ENCODE measurements around the gene ATP13A1. TPM values are rescaled to one million over a fixed set of nuclear protein-coding genes. Genes with fewer than 3 reads are reported as not detected.

Gene ATP13A1
- total RNA-seq (100 to 1,000 TPM in 3 of 5 donors, 10 to 100 TPM in 2; 80.4 to 170 (median 156) TPM), total RNA-seq (66.6 to 147 (median 101) reads per million in 29 experiments)
- total RNA-seq (2013), result 63.2 TPM

- ChIA-PET CTCF (interaction anchor here (0.6 to 0.7 kb wide), 2 partner anchors 334 to 506 kb away, joined by 3 to 5 read pairs; no protein-coding TSS in a partner anchor), POLR2A (interaction anchor here (0.6 to 0.9 kb wide), 5 partner anchors 43 to 1360 kb away, joined by 3 to 6 read pairs (median 4); partner anchors contain the start of gene ZNF14 (in 1 of the 2))
- peaks cover 35 to 49% (median 46%) of the 10 kb centered on the region in 3 donors for H3K4me1 Mint-ChIP-seq
- H3K4me3 Mint-ChIP-seq, result peak within 1 kb of the TSS; percentile 78 to 93 (median 92)
- no peaks in the 10 kb centered on the region for H3K27me3 Mint-ChIP-seq
- Histone ChIP-seq H3K4me3 (ENCODE audit: control insufficient read depth in 1 of 2, extremely low read depth in 1 of 2, low read length in 1 of 2) (peak within 1 kb of the TSS; percentile 65 to 82), H3K27me3 (replicated peaks in 1 of 2; ENCODE audit: control insufficient read depth in 2 of 2, extremely low read depth in 1 of 2, insufficient read depth in 2 of 2, low read length in 1 of 2) (no peaks in the 10 kb centered on the region), H3K4me1 (ENCODE audit: control insufficient read depth in 1 of 2, extremely low read depth in 1 of 2, insufficient read depth in 2 of 2, low read length in 2 of 2) (peaks cover 14 to 66% of the 10 kb centered on the region in 2 experiments), H3K36me3 (ENCODE audit: control insufficient read depth in 2 of 2, extremely low read depth in 1 of 2, insufficient read depth in 1 of 2, low read length in 1 of 2) (peaks cover 12 to 24% of the 10 kb centered on the region in 2 donors), H3K27ac (ENCODE audit: low read length) (peak within 1 kb of the TSS; percentile 91), H3K9me3 (no peaks in the 10 kb centered on the region)
- ATAC-seq (replicated peaks in 1 of 4) (peak; percentile 74 to 75 (median 74)), DNase-seq (peak; percentile 87 to 97 (median 92))
- H3K36me3 Mint-ChIP-seq, result peaks cover 15% of the 10 kb centered on the region
- H3K9me3 Mint-ChIP-seq, result no peaks in the 10 kb centered on the region
- peak within 1 kb of the TSS; percentile 96 to 99 for H3K27ac Mint-ChIP-seq
- under 1% methylated on average over 76 of the region's 85 CpGs for WGBS (ENCODE audit: insufficient coverage)
Measured at GRCh38 chr19:19663256-19664120, at the start of gene ATP13A1. Gene ATP13A1, minus strand, starts transcription at chr19:19663676. Its CDS starts 10 bp downstream, at chr19:19663666.

- ATAC-seq (replicated peaks in 1 of 4) (no peak), DNase-seq (no peak)
- ChIA-PET POLR2A (no interaction called here), CTCF (no interaction called here)
- H3K9me3 Mint-ChIP-seq, result peaks cover 5 to 51% (median 47%) of the 10 kb centered on the region in 3 donors
- no peaks in the 10 kb centered on the region for H3K27me3 ChIP-seq (replicated peaks in 1 of 2; ENCODE audit: control insufficient read depth in 2 of 2, extremely low read depth in 1 of 2, insufficient read depth in 2 of 2, low read length in 1 of 2)
- peak overlapping the region in 1 of 2 donors; percentile 47 for H3K4me3 ChIP-seq (ENCODE audit: control insufficient read depth in 1 of 2, extremely low read depth in 1 of 2, low read length in 1 of 2)
- H3K27ac ChIP-seq (ENCODE audit: low read length), result no peak overlapping the region
- peaks cover 44% of the 10 kb centered on the region for H3K9me3 ChIP-seq
- H3K36me3 ChIP-seq (ENCODE audit: control insufficient read depth in 2 of 2, extremely low read depth in 1 of 2, insufficient read depth in 1 of 2, low read length in 1 of 2), result peaks cover 34 to 43% of the 10 kb centered on the region in 2 donors
- WGBS (ENCODE audit: insufficient coverage), result 100% methylated on average over 1 of the region's 10 CpGs
- H3K27ac Mint-ChIP-seq, result no peak overlapping the region
- H3K27me3 Mint-ChIP-seq, result no peaks in the 10 kb centered on the region
- no peaks in the 10 kb centered on the region for H3K4me1 ChIP-seq (ENCODE audit: control insufficient read depth in 1 of 2, extremely low read depth in 1 of 2, insufficient read depth in 2 of 2, low read length in 2 of 2)
- no peaks in the 10 kb centered on the region for H3K4me1 Mint-ChIP-seq
- peaks cover 79% of the 10 kb centered on the region for H3K36me3 Mint-ChIP-seq
- H3K4me3 Mint-ChIP-seq, result no peak overlapping the region
Measured at GRCh38 chr19:19711934-19712828, 48.7 kb upstream of the ATP13A1 start.

- peaks cover 7 to 46% (median 46%) of the 10 kb centered on the region in 3 donors for H3K9me3 Mint-ChIP-seq
- no peak for ATAC-seq (replicated peaks in 1 of 4)
- no peak overlapping the region for H3K27ac Mint-ChIP-seq
- H3K36me3 Mint-ChIP-seq, result peaks cover 78% of the 10 kb centered on the region
- ChIA-PET CTCF (no interaction called here), POLR2A (no interaction called here)
- Histone ChIP-seq H3K27me3 (replicated peaks in 1 of 2; ENCODE audit: control insufficient read depth in 2 of 2, extremely low read depth in 1 of 2, insufficient read depth in 2 of 2, low read length in 1 of 2) (no peaks in the 10 kb centered on the region), H3K36me3 (ENCODE audit: control insufficient read depth in 2 of 2, extremely low read depth in 1 of 2, insufficient read depth in 1 of 2, low read length in 1 of 2) (peaks cover 27 to 39% of the 10 kb centered on the region in 2 donors), H3K4me3 (ENCODE audit: control insufficient read depth in 1 of 2, extremely low read depth in 1 of 2, low read length in 1 of 2) (peak overlapping the region in 1 of 2 donors; percentile 44), H3K4me1 (ENCODE audit: control insufficient read depth in 1 of 2, extremely low read depth in 1 of 2, insufficient read depth in 2 of 2, low read length in 2 of 2) (no peaks in the 10 kb centered on the region), H3K27ac (ENCODE audit: low read length) (no peak overlapping the region), H3K9me3 (peaks cover 39% of the 10 kb centered on the region)
- H3K27me3 Mint-ChIP-seq, result no peaks in the 10 kb centered on the region
- H3K4me3 Mint-ChIP-seq, result no peak overlapping the region
- no peak for DNase-seq
- WGBS (ENCODE audit: insufficient coverage), result 94% methylated on average over 7 of the region's 14 CpGs
- no peaks in the 10 kb centered on the region for H3K4me1 Mint-ChIP-seq
Measured at GRCh38 chr19:19711306-19711933, 47.9 kb upstream of the ATP13A1 start.

GRCh38 chr19:19710506-19710905, 47.0 kb upstream of the ATP13A1 start:
- Histone ChIP-seq H3K27ac (ENCODE audit: low read length) (no peak overlapping the region), H3K4me1 (ENCODE audit: control insufficient read depth in 1 of 2, extremely low read depth in 1 of 2, insufficient read depth in 2 of 2, low read length in 2 of 2) (no peaks in the 10 kb centered on the region), H3K27me3 (replicated peaks in 1 of 2; ENCODE audit: control insufficient read depth in 2 of 2, extremely low read depth in 1 of 2, insufficient read depth in 2 of 2, low read length in 1 of 2) (no peaks in the 10 kb centered on the region), H3K4me3 (ENCODE audit: control insufficient read depth in 1 of 2, extremely low read depth in 1 of 2, low read length in 1 of 2) (peak overlapping the region in 1 of 2 donors; percentile 47), H3K9me3 (peaks cover 39% of the 10 kb centered on the region), H3K36me3 (ENCODE audit: control insufficient read depth in 2 of 2, extremely low read depth in 1 of 2, insufficient read depth in 1 of 2, low read length in 1 of 2) (peaks cover 27 to 34% of the 10 kb centered on the region in 2 donors)
- peaks cover 77% of the 10 kb centered on the region for H3K36me3 Mint-ChIP-seq
- POLR2A ChIA-PET, result no interaction called here
- 100% methylated on average over 2 of the region's 2 CpGs for WGBS (ENCODE audit: insufficient coverage)
- DNase-seq, result no peak
- H3K27ac Mint-ChIP-seq, result no peak overlapping the region
- no peaks in the 10 kb centered on the region for H3K27me3 Mint-ChIP-seq
- peaks cover 11 to 49% (median 45%) of the 10 kb centered on the region in 3 donors for H3K9me3 Mint-ChIP-seq
- H3K4me1 Mint-ChIP-seq, result no peaks in the 10 kb centered on the region
- no peak overlapping the region for H3K4me3 Mint-ChIP-seq
- CTCF ChIA-PET, result no interaction called here
- ATAC-seq (replicated peaks in 1 of 4), result no peak

- POLR2A ChIA-PET, result no interaction called here
- H3K4me1 Mint-ChIP-seq, result no peaks in the 10 kb centered on the region
Measured at GRCh38 chr19:19704836-19705235, 41.4 kb upstream of the ATP13A1 start.

More at GRCh38 chr19:19704836-19705235, 41.4 kb upstream of the ATP13A1 start:
- WGBS (ENCODE audit: insufficient coverage), result 70% methylated on average over 4 of the region's 6 CpGs
- peaks cover 0 to 3% of the 10 kb centered on the region in 2 donors for H3K36me3 ChIP-seq (ENCODE audit: control insufficient read depth in 2 of 2, extremely low read depth in 1 of 2, insufficient read depth in 1 of 2, low read length in 1 of 2)
- no peaks in the 10 kb centered on the region for H3K4me1 ChIP-seq (ENCODE audit: control insufficient read depth in 1 of 2, extremely low read depth in 1 of 2, insufficient read depth in 2 of 2, low read length in 2 of 2)
- no peak overlapping the region for H3K27ac Mint-ChIP-seq
- H3K27me3 Mint-ChIP-seq, result no peaks in the 10 kb centered on the region
- DNase-seq, result no peak
- no peak for ATAC-seq (replicated peaks in 1 of 4)
- no peaks in the 10 kb centered on the region for H3K27me3 ChIP-seq (replicated peaks in 1 of 2; ENCODE audit: control insufficient read depth in 2 of 2, extremely low read depth in 1 of 2, insufficient read depth in 2 of 2, low read length in 1 of 2)
- peaks cover 13 to 46% (median 39%) of the 10 kb centered on the region in 3 donors for H3K9me3 Mint-ChIP-seq
- H3K27ac ChIP-seq (ENCODE audit: low read length), result no peak overlapping the region
- H3K4me3 ChIP-seq (ENCODE audit: control insufficient read depth in 1 of 2, extremely low read depth in 1 of 2, low read length in 1 of 2), result no peak overlapping the region
- H3K4me3 Mint-ChIP-seq, result no peak overlapping the region
- CTCF ChIA-PET, result no interaction called here
- H3K9me3 ChIP-seq, result peaks cover 7% of the 10 kb centered on the region
- peaks cover 56% of the 10 kb centered on the region for H3K36me3 Mint-ChIP-seq

All from T-cell (primary cell).